Left ventricle myocardium inferior (tissue), 1 donor: ENCODE measurements around the gene PCBP3. TPM values are rescaled to one million over a fixed set of nuclear protein-coding genes. Genes with fewer than 3 reads are reported as not detected.

Experiments used
- DNase-seq: peaks from one replicate; pipeline ENCODE4 v3.0.0-alpha.2; 2020
- H3K27ac ChIP-seq: fragments of 200-600 bp; replicated peaks from 2 replicates; pipeline ENCODE4 v1.8.0; 2021
- H3K27me3 ChIP-seq: fragments of 200-600 bp; 2 replicates; pipeline ENCODE4 v1.8.0; 2021; ENCODE audit warnings: low read depth
- H3K36me3 ChIP-seq: fragments of 200-600 bp; 2 replicates; pipeline ENCODE4 v1.8.0; 2021
- H3K4me1 ChIP-seq: fragments of 200-600 bp; 2 replicates; pipeline ENCODE4 v1.8.0; 2021
- H3K4me3 ChIP-seq: fragments of 200-600 bp; 2 replicates; pipeline ENCODE4 v1.8.0; 2021; ENCODE audit warnings: mild to moderate bottlenecking, moderate library complexity
- H3K9me3 ChIP-seq: fragments of 200-600 bp; replicated peaks from 2 replicates; pipeline ENCODE4 v1.8.0; 2021
- CTCF ChIP-seq: fragments of 200-600 bp; IDR thresholded peaks from 2 replicates; pipeline ENCODE4 v1.8.0; 2021; ENCODE audit warnings: antibody characterized with exemption, mild to moderate bottlenecking, borderline replicate concordance
- intact Hi-C: fragments of 100-400 bp; cut with micrococcal nuclease; formaldehyde crosslinking; loops from one replicate; pipeline ENCODE4 v1.11.0; 2022
- total RNA-seq: library from RNA; stranded (reverse); fragmentation: NEBNext Ultra II Directional; extraction: Animal tissue kit (Norgen Biotek cat#: 25700); gene quantifications from one replicate; pipeline ENCODE4 v1.2.1, GENCODE V29; 2021
- donor health status: DM: no; HTN: yes; CAD: no; lungs with severe emphysema.

The PCBP3 gene
- total RNA-seq, 1 donor from 2014 or later: 2.9 TPM

DNA sequence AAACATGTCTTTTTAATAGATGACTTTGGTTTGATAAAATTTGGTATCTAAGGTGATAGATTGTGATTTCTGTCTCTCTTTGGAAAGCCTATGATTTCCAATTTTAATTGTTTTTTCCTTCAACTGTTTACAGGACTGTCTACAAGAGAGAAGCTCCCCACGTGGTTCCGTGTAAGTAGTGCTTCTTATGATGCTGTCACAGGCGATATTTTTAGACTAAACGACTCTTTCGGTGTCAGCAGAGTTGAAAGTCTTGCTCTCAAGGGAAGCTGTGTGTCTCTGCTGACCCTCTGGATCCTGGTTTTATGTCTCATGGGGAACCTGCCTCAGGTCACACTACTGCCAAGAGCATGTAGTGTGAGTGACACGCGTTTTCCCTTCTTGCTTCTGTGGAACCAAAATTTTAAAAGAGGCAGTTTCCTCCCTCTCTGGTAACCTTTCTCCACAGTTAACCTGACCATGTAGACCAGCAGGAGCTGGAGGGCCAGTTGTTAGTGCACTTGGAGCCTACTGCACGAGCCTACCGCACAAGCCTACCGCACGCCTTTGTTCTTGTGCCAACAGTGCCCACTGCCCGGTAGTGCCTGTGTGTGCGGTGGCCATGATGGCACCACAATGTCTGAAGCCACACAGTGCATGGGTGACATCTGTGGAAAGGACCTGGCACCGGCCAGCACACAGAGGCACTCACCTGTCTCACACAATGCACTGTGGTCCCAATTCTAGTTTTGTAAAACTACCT, 91.9 kb downstream of the PCBP3 start:
- no peak for DNase-seq
- H3K4me3 ChIP-seq: no peak overlapping the region
- H3K36me3 ChIP-seq: no peaks in the 10 kb centered on the region
- H3K9me3 ChIP-seq: peaks cover 11% of the 10 kb centered on the region
- H3K27ac ChIP-seq: no peak overlapping the region
- intact Hi-C loops: no loop called here
- TF ChIP-seq CTCF: no peak
- no peaks in the 10 kb centered on the region for H3K27me3 ChIP-seq
- peaks cover 8% of the 10 kb centered on the region for H3K4me1 ChIP-seq

GRCh38 chr21:45736042-45736689, 92.6 kb downstream of the PCBP3 start:
- Histone ChIP-seq H3K27me3 (no peaks in the 10 kb centered on the region), H3K4me1 (peaks cover 8% of the 10 kb centered on the region), H3K9me3 (peaks cover 11% of the 10 kb centered on the region), H3K36me3 (no peaks in the 10 kb centered on the region), H3K4me3 (no peak overlapping the region), H3K27ac (no peak overlapping the region)
- DNase-seq: no peak
- intact Hi-C loops: no loop called here
- TF ChIP-seq CTCF: no peak

GRCh38 chr21:45736690-45737484, 93.4 kb downstream of the PCBP3 start:
- peaks cover 9% of the 10 kb centered on the region for H3K9me3 ChIP-seq
- H3K36me3 ChIP-seq: no peaks in the 10 kb centered on the region
- TF ChIP-seq CTCF: no peak
- no peaks in the 10 kb centered on the region for H3K27me3 ChIP-seq
- no peak overlapping the region for H3K4me3 ChIP-seq
- DNase-seq: no peak
- intact Hi-C loops: no loop called here
- no peak overlapping the region for H3K27ac ChIP-seq
- H3K4me1 ChIP-seq: peaks cover 8% of the 10 kb centered on the region

DNA sequence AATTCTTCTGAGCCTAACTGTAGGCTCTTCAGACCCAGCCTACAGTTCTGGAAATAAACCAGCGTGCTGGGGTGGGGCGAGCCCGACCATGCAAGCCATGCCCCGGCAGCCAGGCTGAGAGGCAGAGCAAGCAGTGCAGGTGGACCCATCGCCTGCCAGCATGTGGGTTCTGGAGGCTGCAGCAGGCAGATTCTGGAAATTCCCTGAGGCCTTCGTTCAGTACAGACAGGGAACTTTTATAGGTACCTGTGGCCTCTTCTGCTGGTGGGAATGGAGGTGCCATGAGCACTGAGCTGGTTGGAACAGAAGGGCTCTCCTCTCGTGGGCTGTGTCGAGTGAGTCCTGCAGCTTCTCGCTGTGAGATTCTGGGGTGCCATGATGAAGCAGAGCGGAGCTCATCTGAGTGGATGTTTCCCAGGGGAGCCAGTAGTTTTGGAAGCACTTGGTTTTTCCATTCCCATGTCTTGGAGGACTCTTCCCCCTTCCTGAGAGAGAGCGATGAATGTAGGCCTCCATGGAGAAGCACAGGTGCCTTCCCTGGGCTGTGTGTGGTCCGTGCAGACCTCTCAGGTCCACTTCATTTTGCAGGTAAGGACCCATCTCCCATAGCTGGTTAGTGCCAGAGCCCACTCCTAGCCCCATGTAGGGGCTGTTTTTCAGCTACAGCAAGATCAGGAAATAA, 94.1 kb downstream of the PCBP3 start:
- Histone ChIP-seq H3K9me3 (peaks cover 2% of the 10 kb centered on the region), H3K27me3 (no peaks in the 10 kb centered on the region), H3K27ac (no peak overlapping the region), H3K4me1 (peaks cover 8% of the 10 kb centered on the region), H3K36me3 (no peaks in the 10 kb centered on the region), H3K4me3 (no peak overlapping the region)
- TF ChIP-seq CTCF: no peak
- intact Hi-C loops: no loop called here
- DNase-seq: no peak
